ENCODE measurements around the gene PPP1R3G. TPM values are rescaled to one million over a fixed set of nuclear protein-coding genes. Genes with fewer than 3 reads are reported as not detected.

The PPP1R3G gene
- total and polyA plus RNA-seq, 2 of the 13 experiments (the other 11 are each of a cell fraction or from before 2014, with no cell fraction given), result 1.2 to 1.3 TPM

- no peak overlapping the region for H3K4me3 ChIP-seq (replicated peaks in 1 of 3; ENCODE audit: insufficient read depth in 1 of 3, low read depth in 2 of 3, low read length in 3 of 3)
- WGBS (ENCODE audit: low lambda C conversion rate), result 79% methylated on average over 14 of the region's 17 CpGs
- peaks cover 11 to 28% of the 10 kb centered on the region in 2 experiments; a peak in 4 of 5 replicates for H3K36me3 ChIP-seq (replicated peaks in 1 of 2; ENCODE audit: control insufficient read depth in 1 of 2, insufficient read depth in 2 of 2, low read length in 2 of 2)
- H3K27me3 ChIP-seq (ENCODE audit: control insufficient read depth in 1 of 2, insufficient read depth in 2 of 2, low read length in 2 of 2), result no peaks in the 10 kb centered on the region
- no peak overlapping the region for H2AFZ ChIP-seq (ENCODE audit: low read length)
- BruUV-seq (replicated peaks), result no TSS peak
- ATAC-seq (no peak), DNase-seq (ENCODE audit: low spot score) (no peak), FAIRE-seq (no peak)
- in situ Hi-C loops (cut with HindIII; ENCODE audit: extremely low pct_ligation_motif_present, low pct_unique_long_range_greater_than_20kb) (no loop called here), intact Hi-C loops (cut with micrococcal nuclease; ENCODE audit: unreplicated experiment) (no loop called here)
- H3K9ac ChIP-seq (ENCODE audit: insufficient read depth, low read depth, low read length), result no peak overlapping the region
- no peaks in the 10 kb centered on the region for H3K9me3 ChIP-seq (ENCODE audit: low read length)
- H3K79me2 ChIP-seq (ENCODE audit: insufficient read depth, low read length), result no peaks in the 10 kb centered on the region
- H3K27ac ChIP-seq (ENCODE audit: extremely low read length, insufficient read depth, low read length), result no peak overlapping the region
- no peak overlapping the region for H3K4me2 ChIP-seq (ENCODE audit: low read depth, low read length)
- ChIA-PET POLR2A (interaction anchor here (1.6 kb wide), 1 partner anchor 55 kb away, joined by 5 read pairs; no protein-coding TSS in a partner anchor), CTCF (ENCODE audit: low intra/inter-chr PET ratio, low total read pairs) (interaction anchor here (1.1 kb wide), 1 partner anchor 16 kb away, joined by 3 read pairs; no protein-coding TSS in a partner anchor)
- no peaks in the 10 kb centered on the region for H4K20me1 ChIP-seq (ENCODE audit: insufficient read depth, low read length)
- peaks cover 18% of the 10 kb centered on the region for H3K4me1 ChIP-seq (ENCODE audit: insufficient read depth, low read length)
- no peak for TF ChIP-seq AKNA (CRISPR knock-in tag; IDR thresholded peaks at IDR 0.05; ENCODE audit: borderline replicate concordance)
- TF ChIP-seq NFRKB (IDR thresholded peaks at IDR 0.05), result no peak
- no peak for TF ChIP-seq HHEX (CRISPR knock-in tag; IDR thresholded peaks at IDR 0.05)
- TF ChIP-seq FOXA1 (IDR thresholded peaks at IDR 0.05), result no peak
- TF ChIP-seq FOXA1 (CRISPR knock-in tag; IDR thresholded peaks at IDR 0.05), result no peak
- no peak for TF ChIP-seq ZNF614 (CRISPR knock-in tag; IDR thresholded peaks at IDR 0.05; ENCODE audit: borderline replicate concordance)
- no peak for TF ChIP-seq PRDM10 (CRISPR knock-in tag; IDR thresholded peaks at IDR 0.05; ENCODE audit: low read depth)
- TF ChIP-seq ELF1 (CRISPR knock-in tag; IDR thresholded peaks at IDR 0.05), result no peak
- no peak for TF ChIP-seq ATF2 (CRISPR knock-in tag; IDR thresholded peaks at IDR 0.05)
- no peak for TF ChIP-seq ZBTB44 (CRISPR knock-in tag; IDR thresholded peaks at IDR 0.05)
- no peak for TF ChIP-seq ZBTB7A (CRISPR knock-in tag; IDR thresholded peaks at IDR 0.05)
- TF ChIP-seq ZNF24 (IDR thresholded peaks at IDR 0.05), result no peak
- no peak for TF ChIP-seq GZF1 (CRISPR knock-in tag; IDR thresholded peaks at IDR 0.05)
Observed at GRCh38 chr6:5112066-5112799, 27.1 kb downstream of the PPP1R3G start.
